Superior temporal gyrus (tissue), 1 donor: Measurements from ENCODE around the gene PDE9A.

Source experiments
- DNase-seq: peaks from one replicate; pipeline ENCODE4 v3.0.0-alpha.2; 2016; ENCODE audit errors: extremely low spot score

Gene PDE9A

GRCh38 chr21:42687796-42688195 lies 34.4 kb downstream of the PDE9A start:
- DNase-seq = no peak

- DNase-seq = no peak
Measured at GRCh38 chr21:42688226-42688840, 34.9 kb downstream of the PDE9A start.

- DNase-seq = no peak
Measured at GRCh38 chr21:42688841-42689371, 35.5 kb downstream of the PDE9A start.

- DNase-seq = no peak
Measured at GRCh38 chr21:42690586-42690985, 37.2 kb downstream of the PDE9A start.

- DNase-seq = no peak
Measured at GRCh38 chr21:42691901-42692559, 38.6 kb downstream of the PDE9A start.

GRCh38 chr21:42692688-42693087 lies 39.3 kb downstream of the PDE9A start:
- DNase-seq = no peak

- DNase-seq = no peak
Measured at GRCh38 chr21:42694751-42695696, 41.6 kb downstream of the PDE9A start.

GRCh38 chr21:42695697-42696380 lies 42.4 kb downstream of the PDE9A start:
- peak; percentile 51 for DNase-seq

- no peak for DNase-seq
Measured at GRCh38 chr21:42696501-42697040, 43.1 kb downstream of the PDE9A start.

GRCh38 chr21:42698733-42699132 lies 45.3 kb downstream of the PDE9A start:
- no peak for DNase-seq

- DNase-seq = no peak
Measured at GRCh38 chr21:42699196-42699595, 45.8 kb downstream of the PDE9A start.

- no peak for DNase-seq
Measured at GRCh38 chr21:42701706-42702456, 48.5 kb downstream of the PDE9A start.

GRCh38 chr21:42702720-42703119 lies 49.3 kb downstream of the PDE9A start:
- no peak for DNase-seq

- no peak for DNase-seq
Measured at GRCh38 chr21:42703136-42703908, 49.9 kb downstream of the PDE9A start.

GRCh38 chr21:42703965-42704364 lies 50.5 kb downstream of the PDE9A start:
- DNase-seq = no peak

GRCh38 chr21:42704861-42705260 lies 51.4 kb downstream of the PDE9A start:
- no peak for DNase-seq

- no peak for DNase-seq
Measured at GRCh38 chr21:42705346-42705745, 51.9 kb downstream of the PDE9A start.

- no peak for DNase-seq
Measured at GRCh38 chr21:42705746-42706374, 52.4 kb downstream of the PDE9A start.

GRCh38 chr21:42706765-42707164 lies 53.3 kb downstream of the PDE9A start:
- no peak for DNase-seq
